HG03469 (cell line): ENCODE results near the gene MAGEH1.
"Not testable (repeated sequence)": the region's sequence is repeated elsewhere in the genome, so short reads cannot be mapped to it uniquely, and the experiment has no call there.

Experiments
- ATAC-seq: cut with Tn5 transposase; IDR thresholded peaks from one replicate; pipeline ENCODE4 v1.9.1; 2021; ENCODE audit warnings: mild to moderate bottlenecking, moderate library complexity, moderate number of reproducible peaks; ENCODE audit not compliant: unreplicated experiment

Gene MAGEH1, protein sequence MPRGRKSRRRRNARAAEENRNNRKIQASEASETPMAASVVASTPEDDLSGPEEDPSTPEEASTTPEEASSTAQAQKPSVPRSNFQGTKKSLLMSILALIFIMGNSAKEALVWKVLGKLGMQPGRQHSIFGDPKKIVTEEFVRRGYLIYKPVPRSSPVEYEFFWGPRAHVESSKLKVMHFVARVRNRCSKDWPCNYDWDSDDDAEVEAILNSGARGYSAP

GRCh38 chrX:55451990-55452832 lies at the start of gene MAGEH1:
Gene MAGEH1, plus strand, starts transcription at chrX:55452127. Its CDS starts 248 bp downstream, at chrX:55452375.
- peak; percentile 95 for ATAC-seq

DNA sequence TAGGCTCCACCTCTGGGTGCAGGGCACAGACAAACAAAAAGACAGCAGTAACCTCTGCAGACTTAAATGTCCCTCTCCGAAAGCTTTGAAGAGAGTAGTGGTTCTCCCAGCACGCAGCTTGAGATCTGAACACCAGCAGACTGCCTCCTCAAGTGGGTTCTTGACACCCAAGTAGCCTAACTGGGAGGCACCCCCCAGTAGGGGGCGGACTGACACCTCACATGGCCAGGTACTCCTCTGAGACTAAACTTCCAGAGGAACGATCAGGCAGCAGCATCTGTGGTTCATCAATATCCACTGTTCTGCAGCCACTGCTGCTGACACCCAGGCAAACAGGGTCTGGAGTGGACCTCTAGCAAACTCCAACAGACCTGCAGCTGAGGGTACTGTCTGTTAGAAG lies 24.8 kb upstream of the MAGEH1 start:
- ATAC-seq = not testable (repeated sequence)

DNA sequence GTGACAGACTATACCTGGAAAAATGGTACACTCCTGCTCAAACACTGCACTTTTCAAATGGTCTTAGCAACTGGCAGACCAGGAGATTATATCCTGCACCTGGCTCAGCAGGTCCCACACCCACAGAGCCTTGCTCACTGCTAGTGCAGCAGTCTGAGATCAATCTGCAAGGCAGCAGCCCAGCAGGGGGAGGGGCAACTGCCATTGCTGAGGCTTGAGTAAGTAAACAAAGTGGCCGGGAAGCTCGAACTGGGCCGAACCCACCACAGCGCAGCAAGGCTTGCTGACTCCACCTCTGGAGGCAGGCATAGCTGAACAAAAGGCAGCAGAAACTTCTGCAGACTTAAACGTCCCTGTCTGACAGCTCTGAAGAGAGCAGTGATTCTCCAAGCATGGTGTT lies 8.5 kb upstream of the MAGEH1 start:
- ATAC-seq = not testable (repeated sequence)

GRCh38 chrX:55450259-55450658 lies 1.7 kb upstream of the MAGEH1 start:
- ATAC-seq = no peak

DNA sequence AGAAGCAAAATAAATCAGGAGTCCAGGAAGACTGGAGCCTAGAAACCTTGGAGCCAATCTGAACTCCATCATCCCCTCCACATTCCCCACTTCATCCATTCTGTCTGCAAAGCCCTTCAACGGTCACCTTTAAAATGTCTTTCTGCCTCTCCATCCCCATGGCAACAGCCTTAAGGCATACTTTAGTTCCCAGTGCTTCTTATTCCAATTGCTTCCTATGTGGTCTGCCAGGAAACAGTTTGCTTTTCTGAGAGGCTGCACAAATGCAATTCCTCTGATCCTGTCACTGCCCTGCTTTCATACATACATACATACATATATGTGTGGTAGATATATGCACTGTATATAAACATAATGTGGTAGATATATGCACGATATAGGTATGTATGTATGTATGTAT lies 786 bp upstream of the MAGEH1 start:
- no peak for ATAC-seq

GRCh38 chrX:55451626-55451989 lies 319 bp upstream of the MAGEH1 start:
- peak; percentile 3 for ATAC-seq

DNA sequence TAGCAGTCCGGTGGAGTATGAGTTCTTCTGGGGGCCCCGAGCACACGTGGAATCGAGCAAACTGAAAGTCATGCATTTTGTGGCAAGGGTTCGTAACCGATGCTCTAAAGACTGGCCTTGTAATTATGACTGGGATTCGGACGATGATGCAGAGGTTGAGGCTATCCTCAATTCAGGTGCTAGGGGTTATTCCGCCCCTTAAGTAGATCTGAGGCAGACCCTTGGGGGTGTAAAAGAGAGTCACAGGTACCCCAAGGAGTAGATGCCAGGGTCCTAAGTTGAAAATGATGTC lies 852 bp downstream of the MAGEH1 start:
- no peak for ATAC-seq

- ATAC-seq = not testable (repeated sequence)
Measured at GRCh38 chrX:55455708-55456107, 3.8 kb downstream of the MAGEH1 start.

DNA sequence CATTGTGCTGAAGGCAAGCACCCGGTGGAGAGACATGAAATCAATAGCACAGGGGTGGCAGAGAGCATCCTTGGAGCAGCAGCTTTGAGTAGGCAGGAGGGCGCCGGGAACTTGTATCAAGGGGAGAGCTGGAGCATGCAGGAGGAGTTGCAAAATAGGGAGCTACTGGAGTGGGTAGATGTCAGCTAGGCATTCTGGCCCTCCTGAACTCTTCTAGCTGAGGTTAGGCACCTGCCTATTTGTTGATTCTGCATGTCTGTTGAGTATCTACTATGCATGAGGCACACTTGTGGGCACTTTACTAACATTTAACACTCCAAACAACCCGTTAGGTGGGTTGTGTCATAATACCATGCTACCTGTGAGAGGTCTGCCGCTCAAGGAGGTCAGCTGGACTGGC lies 7.5 kb downstream of the MAGEH1 start:
- ATAC-seq = not testable (repeated sequence)

- ATAC-seq = not testable (repeated sequence)
Measured at GRCh38 chrX:55459926-55460325, 8.0 kb downstream of the MAGEH1 start.

DNA sequence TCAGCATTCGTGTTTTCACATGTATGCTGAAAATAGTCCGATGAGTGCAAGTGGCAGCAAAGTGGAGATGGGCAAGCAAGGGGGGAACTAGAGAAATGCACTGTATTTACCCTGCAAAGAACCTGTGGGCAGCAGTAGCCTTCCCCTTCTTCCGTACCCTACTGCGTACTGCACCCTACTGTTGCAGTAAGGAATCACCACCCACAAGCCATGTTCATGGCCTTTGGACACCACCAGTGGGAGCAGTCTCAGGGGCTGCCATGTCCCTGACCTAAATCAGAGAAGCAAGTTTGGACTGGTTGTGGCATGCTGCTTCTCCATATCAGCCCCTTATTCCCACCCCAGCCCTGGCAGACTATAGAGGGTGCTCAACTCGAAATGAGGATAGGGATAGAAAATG lies 12.1 kb downstream of the MAGEH1 start:
- not testable (repeated sequence) for ATAC-seq

- not testable (repeated sequence) for ATAC-seq
Measured at GRCh38 chrX:55465108-55465507, 13.2 kb downstream of the MAGEH1 start.

DNA sequence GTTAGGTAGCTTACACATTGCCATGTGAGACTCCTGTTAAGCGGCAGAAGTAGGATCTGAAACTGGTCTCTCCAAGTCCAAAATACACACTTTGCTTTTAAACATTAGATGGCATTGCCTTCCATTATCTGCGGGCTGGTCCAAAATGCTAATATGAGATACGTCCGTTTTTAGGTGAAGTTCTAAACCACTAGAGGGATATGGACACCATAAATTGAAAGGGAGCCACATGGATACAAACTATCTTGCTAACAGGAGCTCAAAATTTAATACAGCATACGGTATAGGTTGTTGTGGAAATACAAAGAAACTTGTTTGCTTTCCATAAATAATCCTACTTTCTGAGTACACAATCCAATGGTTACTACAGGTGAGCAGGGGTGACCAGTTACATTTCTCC lies 13.9 kb downstream of the MAGEH1 start:
- ATAC-seq = not testable (repeated sequence)

GRCh38 chrX:55479956-55480355 lies 28.0 kb downstream of the MAGEH1 start:
- ATAC-seq = not testable (repeated sequence)

DNA sequence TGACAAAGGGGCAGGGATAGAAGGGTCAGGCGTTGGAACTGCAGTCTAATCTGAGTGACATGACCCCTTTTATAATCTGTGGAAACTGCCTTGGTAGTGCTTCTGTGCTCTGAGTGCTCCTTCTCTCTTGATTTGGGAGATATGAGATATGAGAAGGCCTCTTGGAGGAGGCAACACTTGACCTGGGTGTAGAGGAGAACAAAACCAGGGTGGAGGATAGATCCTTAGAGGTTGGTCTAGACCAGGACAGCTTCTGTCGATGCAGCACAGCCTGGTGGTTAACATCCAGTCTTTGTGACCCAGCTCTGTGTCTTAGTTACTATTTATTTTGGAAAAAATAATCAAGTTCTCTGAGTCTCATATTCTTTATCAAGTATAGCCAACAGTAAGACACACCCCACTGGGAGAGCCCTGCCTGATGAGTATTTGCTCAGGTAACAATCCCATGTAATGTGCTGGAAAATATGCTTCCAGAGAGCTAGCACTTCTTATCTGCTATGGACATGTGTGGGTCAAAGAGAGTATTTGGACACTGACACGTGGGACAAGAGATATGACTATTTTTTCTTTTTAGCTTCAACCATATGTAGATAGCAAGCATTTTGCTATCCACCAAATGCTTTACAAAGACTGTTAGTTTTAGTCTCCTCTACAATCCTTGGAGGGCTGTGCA lies 28.6 kb downstream of the MAGEH1 start:
- ATAC-seq = no peak

DNA sequence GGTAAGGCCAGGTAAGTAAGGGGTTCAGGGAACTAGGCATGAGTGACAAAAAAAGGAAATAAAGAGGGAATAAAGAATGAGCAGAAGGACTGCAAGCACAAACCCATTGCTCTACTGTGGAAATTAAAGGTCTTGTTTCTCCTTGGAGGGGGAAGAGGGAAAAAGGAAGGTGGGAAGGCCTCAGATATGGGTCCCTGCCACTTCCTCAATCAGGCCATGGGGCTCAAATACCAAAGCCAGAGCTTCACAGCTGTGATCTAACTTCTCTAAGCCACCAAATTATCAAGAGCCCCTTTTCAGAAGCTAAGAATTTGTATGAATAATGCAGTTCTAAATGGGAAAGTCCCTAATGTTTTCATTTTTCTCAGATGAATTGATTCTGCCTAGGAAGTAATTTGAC lies 33.0 kb downstream of the MAGEH1 start:
- ATAC-seq = no peak

DNA sequence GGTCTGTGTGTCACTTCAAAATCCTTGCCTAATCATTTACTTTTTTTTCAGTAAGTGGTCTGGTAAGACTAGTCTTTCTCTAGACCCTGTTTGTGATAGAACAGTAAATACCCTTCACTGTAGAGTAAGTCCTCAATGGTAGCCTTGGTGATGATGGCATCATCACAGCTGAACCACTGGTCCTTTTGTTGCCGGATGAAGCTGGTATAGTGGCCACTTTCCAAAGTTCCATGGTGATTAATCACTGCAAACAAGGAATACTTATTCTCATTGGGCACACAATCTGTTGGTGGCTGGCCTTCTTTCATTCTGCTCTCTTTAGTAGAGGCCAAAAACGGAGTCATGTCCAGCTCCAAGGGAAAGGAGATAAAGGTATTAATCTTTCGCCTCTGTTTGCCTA lies 34.8 kb downstream of the MAGEH1 start:
- no peak for ATAC-seq

DNA sequence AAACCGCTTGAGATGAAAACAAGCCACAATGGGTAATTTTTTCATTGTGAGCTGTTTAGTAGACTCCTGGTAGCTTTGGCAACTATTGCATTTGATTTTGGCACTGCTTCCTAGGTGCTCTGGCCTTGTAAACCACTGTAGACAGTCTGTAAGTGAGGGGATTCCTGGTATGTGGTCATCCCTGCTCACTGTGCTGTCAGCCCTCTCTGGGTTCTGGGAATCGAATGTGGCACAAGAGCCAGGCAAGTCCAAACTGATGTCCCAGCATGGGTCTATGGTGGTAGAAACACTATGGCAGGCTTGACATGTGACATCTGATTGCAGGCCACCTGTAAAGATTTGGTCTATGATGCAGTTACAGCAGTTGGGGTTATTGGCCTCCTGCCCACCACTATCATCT lies 35.2 kb downstream of the MAGEH1 start:
- no peak for ATAC-seq

DNA sequence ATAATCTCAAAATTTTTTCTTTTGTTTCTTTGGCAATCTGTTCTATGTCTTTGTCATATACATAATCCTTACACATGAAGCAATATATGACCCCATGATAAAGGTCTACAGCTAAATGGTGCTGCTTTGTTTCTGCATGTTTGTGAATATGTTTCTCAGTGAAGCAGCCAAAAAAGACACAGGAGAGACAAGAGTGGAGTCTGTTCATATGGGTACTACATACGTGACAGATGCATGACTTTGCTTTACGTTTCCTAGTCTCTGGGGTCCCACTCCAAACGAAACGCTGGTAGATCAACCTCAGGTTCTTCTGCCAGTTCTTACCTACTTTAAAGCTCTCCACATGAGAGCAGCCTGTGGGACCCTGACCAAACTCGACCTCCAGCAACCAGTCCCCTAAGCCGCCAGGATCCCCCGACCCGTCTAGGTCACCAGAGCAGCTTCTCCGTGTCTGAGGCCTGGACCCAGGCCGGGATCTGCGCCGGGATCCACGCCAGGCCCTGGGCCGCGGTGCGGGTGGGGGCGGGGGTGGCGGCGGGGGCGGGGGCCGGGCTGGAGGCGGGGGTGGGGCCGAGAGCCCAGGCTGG lies 36.2 kb downstream of the MAGEH1 start:
- ATAC-seq = no peak

GRCh38 chrX:55488593-55489313 lies 36.8 kb downstream of the MAGEH1 start:
- no peak for ATAC-seq
